Calu3 (cell line): ENCODE measurements around the gene IL23R. TPM values are rescaled to one million over a fixed set of nuclear protein-coding genes. Genes with fewer than 3 reads are reported as not detected.

Source experiments
- BruUV-seq: library from RNA; stranded (reverse); fragments of 400-500 nt; replicated peaks from 2 replicates; lab custom pipeline; 2021; lab: Mats Ljungman, UMichigan
- CTCF ChIA-PET: fragments of 300-600 bp; sonication (Branson Sonifier 250); formaldehyde crosslinking; loops from one replicate; lab custom pipeline; 2022; ENCODE audit warnings: antibody characterized with exemption; lab: Charles Lee
- DNase-seq: peaks from one replicate; pipeline ENCODE4 v3.0.0; 2022
- H3K27ac Mint-ChIP-seq: one replicate; pipeline ENCODE4 v1.8.0; 2022; ENCODE audit warnings: mixed read lengths; ENCODE audit not compliant: unreplicated experiment
- H3K27me3 Mint-ChIP-seq: one replicate; pipeline ENCODE4 v1.8.0; 2022; ENCODE audit warnings: mixed read lengths; ENCODE audit not compliant: unreplicated experiment
- H3K36me3 Mint-ChIP-seq: one replicate; pipeline ENCODE4 v1.8.0; 2022; ENCODE audit warnings: mild to moderate bottlenecking, moderate library complexity, mixed read lengths; ENCODE audit not compliant: insufficient read depth, unreplicated experiment
- H3K4me1 Mint-ChIP-seq: one replicate; pipeline ENCODE4 v1.8.0; 2022; ENCODE audit warnings: mild to moderate bottlenecking, low read depth, mixed read lengths; ENCODE audit not compliant: unreplicated experiment
- H3K4me3 Mint-ChIP-seq: one replicate; pipeline ENCODE4 v1.8.0; 2022; ENCODE audit warnings: mild to moderate bottlenecking, low read depth, moderate library complexity, mixed read lengths; ENCODE audit not compliant: unreplicated experiment
- H3K9me3 Mint-ChIP-seq: one replicate; pipeline ENCODE4 v1.8.0; 2022; ENCODE audit warnings: low read depth, mixed read lengths; ENCODE audit not compliant: unreplicated experiment
- CTCF ChIP-seq: fragments of 200-600 bp; IDR thresholded peaks from one replicate; pipeline ENCODE4 v1.8.0; 2022; ENCODE audit warnings: antibody characterized with exemption; ENCODE audit not compliant: unreplicated experiment
- intact Hi-C: fragments of 100-400 bp; cut with micrococcal nuclease; formaldehyde crosslinking; loops from one replicate; pipeline ENCODE4 v1.10.0; 2022; ENCODE audit not compliant: unreplicated experiment
- total RNA-seq: library from RNA; stranded (reverse); gene quantifications from 2 replicates; pipeline ENCODE4 v1.2.3, GENCODE V29; 2022

IL23R gene
- total RNA-seq, 1 experiment from 2014 or later, result not detected

- intact Hi-C loops, result no loop called here
- H3K4me3 Mint-ChIP-seq, result no peak overlapping the region
- DNase-seq, result no peak
- no peak overlapping the region for H3K27ac Mint-ChIP-seq
- no peaks in the 10 kb centered on the region for H3K4me1 Mint-ChIP-seq
- TF ChIP-seq CTCF, result no peak
- no peaks in the 10 kb centered on the region for H3K36me3 Mint-ChIP-seq
- BruUV-seq, result no TSS peak
- no peaks in the 10 kb centered on the region for H3K27me3 Mint-ChIP-seq
- H3K9me3 Mint-ChIP-seq, result no peaks in the 10 kb centered on the region
- CTCF ChIA-PET, result no interaction called here
These were observed 133.0 kb downstream of the IL23R start for GRCh38 chr1:67299296-67299695.

GRCh38 chr1:67300561-67300960, 134.3 kb downstream of the IL23R start:
- intact Hi-C loops, result no loop called here
- TF ChIP-seq CTCF, result no peak
- BruUV-seq, result no TSS peak
- Mint-ChIP-seq H3K27ac (no peak overlapping the region), H3K36me3 (no peaks in the 10 kb centered on the region), H3K9me3 (no peaks in the 10 kb centered on the region), H3K4me3 (no peak overlapping the region), H3K27me3 (no peaks in the 10 kb centered on the region), H3K4me1 (no peaks in the 10 kb centered on the region)
- DNase-seq, result no peak
- CTCF ChIA-PET, result no interaction called here

GRCh38 chr1:67304023-67304422, 137.8 kb downstream of the IL23R start:
- no peaks in the 10 kb centered on the region for H3K9me3 Mint-ChIP-seq
- H3K36me3 Mint-ChIP-seq, result no peaks in the 10 kb centered on the region
- H3K27ac Mint-ChIP-seq, result no peak overlapping the region
- H3K4me1 Mint-ChIP-seq, result no peaks in the 10 kb centered on the region
- no peaks in the 10 kb centered on the region for H3K27me3 Mint-ChIP-seq
- CTCF ChIA-PET, result no interaction called here
- BruUV-seq, result no TSS peak
- no peak overlapping the region for H3K4me3 Mint-ChIP-seq
- TF ChIP-seq CTCF, result no peak
- intact Hi-C loops, result no loop called here
- DNase-seq, result no peak

- intact Hi-C loops, result no loop called here
- BruUV-seq, result no TSS peak
These were observed 140.3 kb downstream of the IL23R start for GRCh38 chr1:67306547-67306946.

More at GRCh38 chr1:67306547-67306946, 140.3 kb downstream of the IL23R start:
- no peak for TF ChIP-seq CTCF
- no peaks in the 10 kb centered on the region for H3K27me3 Mint-ChIP-seq
- no peak overlapping the region for H3K27ac Mint-ChIP-seq
- no peaks in the 10 kb centered on the region for H3K4me1 Mint-ChIP-seq
- no peak overlapping the region for H3K4me3 Mint-ChIP-seq
- H3K36me3 Mint-ChIP-seq, result no peaks in the 10 kb centered on the region
- CTCF ChIA-PET, result interaction anchor here (0.7 kb wide), 1 partner anchor 707 kb away, joined by 3 read pairs; no protein-coding TSS in a partner anchor
- H3K9me3 Mint-ChIP-seq, result no peaks in the 10 kb centered on the region
- DNase-seq, result no peak
